Fibroblast of lung (primary cell): ENCODE results near the gene BAZ1A. TPM values are rescaled to one million over a fixed set of nuclear protein-coding genes. Genes with fewer than 3 reads are reported as not detected.

Source experiments
- DNase-seq, 2 donors: peaks; one replicate each; pipeline versions ENCODE4 v3.0.0 to v3.0.0-alpha.2; 2010; ENCODE audit warnings: low read depth in 2 of 2
- H2AFZ ChIP-seq: 2 replicates; pipeline ENCODE4 v1.5.1; 2012; ENCODE audit warnings: low read length, control low read depth, inconsistent platforms
- H3K27ac ChIP-seq: 2 replicates; pipeline ENCODE4 v1.5.1; 2011; ENCODE audit warnings: low read length, control low read depth; ENCODE audit not compliant: insufficient read depth
- H3K27me3 ChIP-seq: 2 replicates; pipeline ENCODE4 v1.5.1; 2011; ENCODE audit warnings: mild to moderate bottlenecking, low read length; ENCODE audit not compliant: control insufficient read depth, insufficient read depth
- H3K36me3 ChIP-seq: 2 replicates; pipeline ENCODE4 v1.5.1; 2011; ENCODE audit warnings: low read length; ENCODE audit not compliant: control insufficient read depth, insufficient read depth
- H3K4me1 ChIP-seq: 2 replicates; pipeline ENCODE4 v1.5.1; 2011; ENCODE audit warnings: low read length; ENCODE audit not compliant: control insufficient read depth, insufficient read depth; ENCODE audit errors: extremely low read depth
- H3K4me2 ChIP-seq: 2 replicates; pipeline ENCODE4 v1.5.1; 2011; ENCODE audit warnings: low read length, control low read depth; ENCODE audit not compliant: insufficient read depth; ENCODE audit errors: extremely low read depth
- H3K4me3 ChIP-seq, 4 experiments: fragments of 200-600 bp in 1 of 4; sonication (generic) in 1 of 4; replicated peaks in 1 of 4; 2 replicates each; pipeline ENCODE4 v1.5.1; 2011 to 2016; ENCODE audit warnings: low read length in 4 of 4, low read depth in 3 of 4, mild to moderate bottlenecking in 3 of 4, control low read depth in 2 of 4, inconsistent platforms in 1 of 4, mixed read lengths in 1 of 4; ENCODE audit not compliant: insufficient read depth in 1 of 4; ENCODE audit errors: control extremely low read depth in 1 of 4
- H3K79me2 ChIP-seq: 2 replicates; pipeline ENCODE4 v1.5.1; 2012; ENCODE audit warnings: mild to moderate bottlenecking, low read length, inconsistent platforms; ENCODE audit not compliant: control insufficient read depth, insufficient read depth
- H3K9ac ChIP-seq: 2 replicates; pipeline ENCODE4 v1.5.1; 2011; ENCODE audit warnings: mild to moderate bottlenecking, low read length, control low read depth; ENCODE audit not compliant: insufficient read depth
- H3K9me3 ChIP-seq: 2 replicates; pipeline ENCODE4 v1.5.1; 2012; ENCODE audit warnings: low read depth, low read length; ENCODE audit not compliant: control insufficient read depth, insufficient read depth
- H4K20me1 ChIP-seq: 2 replicates; pipeline ENCODE4 v1.5.1; 2011; ENCODE audit warnings: low read length; ENCODE audit not compliant: control insufficient read depth, insufficient read depth; ENCODE audit errors: extremely low read depth
- EZH2 ChIP-seq: IDR thresholded peaks from 2 replicates; pipeline ENCODE4 v1.5.1; 2012; ENCODE audit warnings: low read length, control low read depth, mild to moderate bottlenecking; ENCODE audit errors: missing control alignments
- polyA plus RNA-seq, 2 donors: library from polyadenylated mRNA; depleted of rRNA in 1 of 2; stranded (reverse) in 1 of 2; unstranded in 1 of 2; fragments of >200 nt; gene quantifications; 2 replicates each; pipeline ENCODE4 v1.2.1, GENCODE V29; 2011 to 2012; ENCODE audit warnings: missing spikeins in 1 of 2
- total RNA-seq: library from RNA; depleted of rRNA; stranded (reverse); fragments of >200 nt; gene quantifications from 2 replicates; pipeline ENCODE4 v1.2.1, GENCODE V29; 2014
- TF ChIP-seq, protein P1 (sequence below), 2 donors: IDR thresholded peaks in 1 of 2; conservative IDR thresholded peaks in 1 of 2; 1 replicate in 1 of 2; 2 replicates in 1 of 2; pipeline ENCODE4 v1.5.1; 2011 to 2012; ENCODE audit warnings: low read length in 2 of 2, control low read depth in 1 of 2, inconsistent platforms in 1 of 2, low read depth in 1 of 2, mild to moderate bottlenecking in 1 of 2

Gene BAZ1A
- total and polyA plus RNA-seq, 2 donors (not counting 1 experiment from before 2014, with no cell fraction given): 21.1 to 35.2 TPM

DNA sequence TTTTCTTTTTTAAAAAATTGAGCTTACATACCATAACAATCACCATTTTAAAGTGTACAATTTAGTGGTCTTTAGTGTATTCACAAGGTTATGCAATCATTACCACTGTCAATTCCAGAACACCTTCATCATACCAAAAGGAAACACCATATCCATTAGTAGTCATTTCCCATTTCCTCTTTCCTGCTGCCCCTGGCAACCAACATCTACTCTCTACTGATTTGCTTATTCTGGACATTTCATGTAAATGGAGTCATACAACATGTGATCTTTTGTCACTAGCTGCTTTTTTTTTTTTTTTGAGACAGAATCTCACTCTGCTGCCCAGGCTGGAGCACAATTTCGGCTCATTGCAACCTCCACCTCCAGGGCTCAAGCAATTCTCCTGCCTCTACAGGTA is 93.9 kb downstream of the BAZ1A start:
- Histone ChIP-seq H3K4me3 (no peak overlapping the region), H3K79me2 (no peaks in the 10 kb centered on the region), H3K27me3 (no peaks in the 10 kb centered on the region), H3K4me2 (no peak overlapping the region), H4K20me1 (no peaks in the 10 kb centered on the region), H2AFZ (no peak overlapping the region), H3K9me3 (no peaks in the 10 kb centered on the region), H3K36me3 (no peaks in the 10 kb centered on the region), H3K4me1 (no peaks in the 10 kb centered on the region), H3K9ac (no peak overlapping the region), H3K27ac (peak overlapping the region; percentile 71)
- no peak for TF ChIP-seq EZH2
- TF ChIP-seq, protein P1, sequence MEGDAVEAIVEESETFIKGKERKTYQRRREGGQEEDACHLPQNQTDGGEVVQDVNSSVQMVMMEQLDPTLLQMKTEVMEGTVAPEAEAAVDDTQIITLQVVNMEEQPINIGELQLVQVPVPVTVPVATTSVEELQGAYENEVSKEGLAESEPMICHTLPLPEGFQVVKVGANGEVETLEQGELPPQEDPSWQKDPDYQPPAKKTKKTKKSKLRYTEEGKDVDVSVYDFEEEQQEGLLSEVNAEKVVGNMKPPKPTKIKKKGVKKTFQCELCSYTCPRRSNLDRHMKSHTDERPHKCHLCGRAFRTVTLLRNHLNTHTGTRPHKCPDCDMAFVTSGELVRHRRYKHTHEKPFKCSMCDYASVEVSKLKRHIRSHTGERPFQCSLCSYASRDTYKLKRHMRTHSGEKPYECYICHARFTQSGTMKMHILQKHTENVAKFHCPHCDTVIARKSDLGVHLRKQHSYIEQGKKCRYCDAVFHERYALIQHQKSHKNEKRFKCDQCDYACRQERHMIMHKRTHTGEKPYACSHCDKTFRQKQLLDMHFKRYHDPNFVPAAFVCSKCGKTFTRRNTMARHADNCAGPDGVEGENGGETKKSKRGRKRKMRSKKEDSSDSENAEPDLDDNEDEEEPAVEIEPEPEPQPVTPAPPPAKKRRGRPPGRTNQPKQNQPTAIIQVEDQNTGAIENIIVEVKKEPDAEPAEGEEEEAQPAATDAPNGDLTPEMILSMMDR (conservative IDR thresholded peaks at IDR 0.05 in 1 of 2, IDR thresholded peaks at IDR 0.05 in 1 of 2; ENCODE audit: low read depth in 1 of 2, low read length in 2 of 2): no peak
- peak; percentile 70 to 81 for DNase-seq

DNA sequence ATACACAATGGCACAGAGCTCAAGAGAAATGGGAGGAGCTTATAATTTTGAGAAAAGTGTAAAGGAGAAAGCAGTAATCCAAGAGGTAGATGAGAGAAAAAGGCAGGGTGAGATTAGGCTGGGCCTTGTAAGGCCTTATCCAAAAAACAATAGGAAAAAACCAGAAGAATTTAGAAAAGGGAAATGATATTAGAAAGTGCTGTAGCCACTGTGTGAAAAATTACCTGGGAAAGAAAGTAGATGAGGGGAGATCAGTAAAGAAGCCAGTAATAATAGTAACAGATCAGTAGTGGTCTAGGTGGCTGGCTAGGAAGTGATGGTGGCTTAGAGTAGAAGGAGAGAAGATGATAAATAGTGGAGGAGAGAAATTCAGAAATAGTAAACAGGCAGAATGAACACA is 94.5 kb downstream of the BAZ1A start:
- Histone ChIP-seq H3K4me2 (no peak overlapping the region), H3K27me3 (no peaks in the 10 kb centered on the region), H2AFZ (no peak overlapping the region), H3K4me3 (no peak overlapping the region), H3K36me3 (peaks cover 2% of the 10 kb centered on the region), H3K9ac (no peak overlapping the region), H3K9me3 (no peaks in the 10 kb centered on the region), H4K20me1 (no peaks in the 10 kb centered on the region), H3K4me1 (no peaks in the 10 kb centered on the region), H3K27ac (peak overlapping the region; percentile 69), H3K79me2 (no peaks in the 10 kb centered on the region)
- no peak for TF ChIP-seq EZH2
- TF ChIP-seq, protein P1 (conservative IDR thresholded peaks at IDR 0.05 in 1 of 2, IDR thresholded peaks at IDR 0.05 in 1 of 2; ENCODE audit: low read depth in 1 of 2, low read length in 2 of 2): no peak
- no peak for DNase-seq

DNA sequence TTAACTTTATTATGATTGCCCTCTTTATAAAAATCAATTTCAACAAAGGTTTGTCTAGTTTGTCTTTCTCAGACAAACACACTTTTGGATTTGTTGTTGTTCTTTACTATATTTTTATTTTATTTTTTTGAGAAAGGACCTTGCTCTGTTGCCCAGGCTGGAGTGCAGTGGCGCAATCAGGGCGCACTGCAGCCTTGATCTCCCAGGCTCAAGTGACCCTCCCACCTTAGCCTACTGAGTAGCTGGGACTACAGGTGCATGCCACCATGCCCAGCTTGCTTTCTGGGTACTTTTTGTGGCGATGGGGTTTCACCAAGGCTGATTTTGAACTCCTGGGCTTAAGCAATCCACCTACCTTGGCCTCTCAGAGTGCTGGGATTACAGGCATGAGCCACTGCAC is 96.4 kb downstream of the BAZ1A start:
- H4K20me1 ChIP-seq: no peaks in the 10 kb centered on the region
- H3K79me2 ChIP-seq: no peaks in the 10 kb centered on the region
- no peak for DNase-seq
- no peak overlapping the region for H3K9ac ChIP-seq
- no peaks in the 10 kb centered on the region for H3K27me3 ChIP-seq
- H2AFZ ChIP-seq: no peak overlapping the region
- H3K4me1 ChIP-seq: no peaks in the 10 kb centered on the region
- no peak overlapping the region for H3K27ac ChIP-seq
- no peak for TF ChIP-seq EZH2
- TF ChIP-seq, protein P1 (conservative IDR thresholded peaks at IDR 0.05 in 1 of 2, IDR thresholded peaks at IDR 0.05 in 1 of 2; ENCODE audit: low read depth in 1 of 2, low read length in 2 of 2): no peak
- H3K9me3 ChIP-seq: no peaks in the 10 kb centered on the region
- H3K4me3 ChIP-seq: no peak overlapping the region
- H3K4me2 ChIP-seq: no peak overlapping the region
- H3K36me3 ChIP-seq: peaks cover 3% of the 10 kb centered on the region
